Trophoblast cell (in vitro differentiated cells and primary cell): ENCODE data around the gene MACROD2.

ENCODE experiments used
- DNase-seq, 2 donors: peaks; one replicate each; pipeline ENCODE4 v3.0.0-alpha.2; 2016
- H2AFZ ChIP-seq: 2 replicates; pipeline ENCODE4 v1.6.1; 2013; ENCODE audit warnings: low read length, moderate library complexity, mild to moderate bottlenecking; ENCODE audit not compliant: insufficient read depth, poor library complexity
- H2AK5ac ChIP-seq: 2 replicates; pipeline ENCODE4 v1.6.1; 2013; ENCODE audit warnings: mild to moderate bottlenecking, low read length
- H2BK120ac ChIP-seq: 2 replicates; pipeline ENCODE4 v1.6.1; 2013; ENCODE audit warnings: low read length, mild to moderate bottlenecking, moderate library complexity; ENCODE audit not compliant: insufficient read depth, poor library complexity
- H2BK12ac ChIP-seq: 2 replicates; pipeline ENCODE4 v1.6.1; 2013; ENCODE audit warnings: mild to moderate bottlenecking, low read length, moderate library complexity
- H2BK5ac ChIP-seq: 2 replicates; pipeline ENCODE4 v1.6.1; 2013; ENCODE audit warnings: low read length, low read depth, moderate library complexity, mild to moderate bottlenecking; ENCODE audit not compliant: poor library complexity
- H3K14ac ChIP-seq: 2 replicates; pipeline ENCODE4 v1.6.1; 2013; ENCODE audit warnings: mild to moderate bottlenecking, low read length
- H3K18ac ChIP-seq: 2 replicates; pipeline ENCODE4 v1.6.1; 2013; ENCODE audit warnings: mild to moderate bottlenecking, low read length
- H3K23ac ChIP-seq: 2 replicates; pipeline ENCODE4 v1.6.1; 2013; ENCODE audit warnings: low read length
- H3K27ac ChIP-seq: 2 replicates; pipeline ENCODE4 v1.5.1; 2013; ENCODE audit warnings: low read depth, mild to moderate bottlenecking, inconsistent platforms, low read length, moderate library complexity
- H3K27me3 ChIP-seq: 2 replicates; pipeline ENCODE4 v1.6.1; 2013; ENCODE audit warnings: inconsistent platforms, mild to moderate bottlenecking, low read length, moderate library complexity; ENCODE audit not compliant: insufficient read depth
- H3K36me3 ChIP-seq, 2 experiments: 1 replicate in 1 of 2; 2 replicates in 1 of 2; pipeline ENCODE4 v1.6.1; 2013; ENCODE audit warnings: low read length in 2 of 2, mild to moderate bottlenecking in 2 of 2, moderate library complexity in 1 of 2; ENCODE audit not compliant: insufficient read depth in 2 of 2, control insufficient read depth in 1 of 2
- H3K4ac ChIP-seq: 2 replicates; pipeline ENCODE4 v1.6.1; 2013; ENCODE audit warnings: low read depth, mild to moderate bottlenecking, low read length, moderate library complexity
- H3K4me1 ChIP-seq, 2 experiments: 1 replicate in 1 of 2; 2 replicates in 1 of 2; pipeline ENCODE4 v1.6.1; 2013; ENCODE audit warnings: low read length in 2 of 2, mild to moderate bottlenecking in 2 of 2, moderate library complexity in 1 of 2; ENCODE audit not compliant: insufficient read depth in 2 of 2, control insufficient read depth in 1 of 2
- H3K4me2 ChIP-seq: 2 replicates; pipeline ENCODE4 v1.6.1; 2013; ENCODE audit warnings: inconsistent platforms, mild to moderate bottlenecking, low read length, moderate library complexity
- H3K4me3 ChIP-seq: 2 replicates; pipeline ENCODE4 v1.5.1; 2013; ENCODE audit warnings: mild to moderate bottlenecking, low read depth, low read length, inconsistent platforms
- H3K79me1 ChIP-seq: one replicate; pipeline ENCODE4 v1.6.1; 2013; ENCODE audit warnings: low read length
- H3K79me2 ChIP-seq: 2 replicates; pipeline ENCODE4 v1.6.1; 2013; ENCODE audit warnings: low read length, mild to moderate bottlenecking; ENCODE audit not compliant: control insufficient read depth, insufficient read depth, poor library complexity
- H3K9ac ChIP-seq: 2 replicates; pipeline ENCODE4 v1.6.1; 2013; ENCODE audit warnings: mild to moderate bottlenecking, low read length
- H3K9me3 ChIP-seq: 2 replicates; pipeline ENCODE4 v1.6.1; 2013; ENCODE audit warnings: low read depth, mild to moderate bottlenecking, control low read depth, inconsistent platforms, low read length; ENCODE audit not compliant: insufficient read depth
- H4K12ac ChIP-seq: 2 replicates; pipeline ENCODE4 v1.6.1; 2013; ENCODE audit warnings: low read depth, mild to moderate bottlenecking, low read length, moderate library complexity
- H4K8ac ChIP-seq: 2 replicates; pipeline ENCODE4 v1.6.1; 2013; ENCODE audit warnings: low read depth, mild to moderate bottlenecking, low read length, moderate library complexity
- H4K91ac ChIP-seq: one replicate; pipeline ENCODE4 v1.6.1; 2013; ENCODE audit warnings: low read depth, mild to moderate bottlenecking, low read length, moderate library complexity
- WGBS: extraction: QIAGEN DNeasy Blood & Tissue Kit; methylation state at CpG from one replicate; pipeline ENCODE4 v1.1.7; 2013; ENCODE audit warnings: missing lambda C conversion rate; ENCODE audit not compliant: insufficient read length, insufficient coverage; ENCODE audit errors: extremely low coverage; 5-methylcytosine and 5-hydroxymethylcytosine counted together

The MACROD2 gene

DNA sequence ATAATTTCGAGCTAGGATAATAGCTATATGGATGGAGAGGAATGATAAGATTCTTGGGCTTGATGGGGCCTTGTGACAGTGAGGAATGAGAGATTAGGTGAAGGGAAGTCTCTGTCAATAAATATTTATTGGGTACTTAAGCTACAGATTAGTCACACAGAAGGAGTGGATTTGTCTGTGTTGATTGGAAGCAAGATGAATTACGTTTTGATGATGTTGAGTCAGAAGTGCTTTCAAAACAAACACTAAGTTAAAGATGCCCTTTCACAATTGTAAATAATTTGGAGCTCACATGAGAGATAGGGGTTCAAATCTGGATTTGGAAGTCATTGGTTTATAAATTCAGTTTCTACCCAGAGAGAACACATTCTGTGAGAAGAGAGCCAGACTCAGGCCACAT, 1743.7 kb downstream of the MACROD2 start:
- Histone ChIP-seq H4K91ac (no peak overlapping the region), H3K4me1 (no peaks in the 10 kb centered on the region), H3K79me2 (no peaks in the 10 kb centered on the region), H4K8ac (no peak overlapping the region), H3K4me3 (no peak overlapping the region), H3K9me3 (no peaks in the 10 kb centered on the region), H2BK12ac (no peak overlapping the region), H2BK5ac (no peak overlapping the region), H3K18ac (no peak overlapping the region), H3K27ac (no peak overlapping the region), H3K4me2 (no peak overlapping the region), H3K23ac (no peak overlapping the region), H3K4ac (no peak overlapping the region), H3K79me1 (no peaks in the 10 kb centered on the region), H3K9ac (no peak overlapping the region), H3K36me3 (no peaks in the 10 kb centered on the region), H2AK5ac (no peak overlapping the region), H2BK120ac (no peak overlapping the region), H4K12ac (no peak overlapping the region), H3K27me3 (no peaks in the 10 kb centered on the region), H2AFZ (no peak overlapping the region), H3K14ac (no peak overlapping the region)
- no peak for DNase-seq
- no CpG with 5 or more reads among the region's 2 CpGs for WGBS

DNA sequence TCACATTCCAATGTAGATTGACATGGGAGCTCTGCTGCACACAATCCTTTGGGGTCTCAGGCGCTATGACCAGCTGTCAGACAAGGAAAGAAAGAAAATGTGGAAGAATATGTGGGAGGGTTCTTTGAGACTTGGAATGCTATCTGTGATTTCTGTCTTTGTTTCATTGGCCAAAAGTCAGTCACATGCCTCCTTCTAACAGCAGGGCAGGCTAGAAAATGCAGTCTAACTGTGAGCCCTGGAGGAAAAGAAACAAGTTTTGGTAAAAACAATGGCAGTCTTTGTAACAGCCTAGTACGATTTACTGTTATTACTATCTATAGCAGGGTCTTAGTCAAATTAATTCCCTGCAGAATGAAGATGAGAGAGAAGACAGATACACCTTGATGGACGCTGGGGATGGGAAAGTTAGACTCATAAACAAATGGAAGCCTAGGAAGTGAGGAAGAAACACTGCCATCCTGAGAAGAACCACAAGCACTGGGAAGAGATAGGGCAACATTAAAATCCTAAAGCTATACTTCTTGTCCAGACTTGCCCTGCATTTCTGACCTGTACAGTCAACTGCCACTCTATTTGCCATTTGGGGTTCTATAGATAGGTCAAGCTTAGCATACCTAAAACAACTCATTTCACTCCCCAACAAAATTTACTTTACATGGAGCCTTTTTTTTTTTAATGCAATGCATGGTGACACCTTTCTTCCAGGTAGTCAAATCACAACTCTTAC, 1744.9 kb downstream of the MACROD2 start:
- Histone ChIP-seq H3K36me3 (no peaks in the 10 kb centered on the region), H2BK5ac (no peak overlapping the region), H3K79me1 (no peaks in the 10 kb centered on the region), H3K23ac (no peak overlapping the region), H3K14ac (no peak overlapping the region), H3K9ac (no peak overlapping the region), H3K27ac (no peak overlapping the region), H2AFZ (no peak overlapping the region), H3K79me2 (no peaks in the 10 kb centered on the region), H4K12ac (no peak overlapping the region), H2AK5ac (no peak overlapping the region), H2BK12ac (no peak overlapping the region), H4K91ac (no peak overlapping the region), H2BK120ac (no peak overlapping the region), H3K27me3 (no peaks in the 10 kb centered on the region), H4K8ac (no peak overlapping the region), H3K4me3 (no peak overlapping the region), H3K4ac (no peak overlapping the region), H3K4me2 (no peak overlapping the region), H3K4me1 (no peaks in the 10 kb centered on the region), H3K18ac (no peak overlapping the region), H3K9me3 (no peaks in the 10 kb centered on the region)
- no CpG with 5 or more reads among the region's 3 CpGs for WGBS
- no peak for DNase-seq

DNA sequence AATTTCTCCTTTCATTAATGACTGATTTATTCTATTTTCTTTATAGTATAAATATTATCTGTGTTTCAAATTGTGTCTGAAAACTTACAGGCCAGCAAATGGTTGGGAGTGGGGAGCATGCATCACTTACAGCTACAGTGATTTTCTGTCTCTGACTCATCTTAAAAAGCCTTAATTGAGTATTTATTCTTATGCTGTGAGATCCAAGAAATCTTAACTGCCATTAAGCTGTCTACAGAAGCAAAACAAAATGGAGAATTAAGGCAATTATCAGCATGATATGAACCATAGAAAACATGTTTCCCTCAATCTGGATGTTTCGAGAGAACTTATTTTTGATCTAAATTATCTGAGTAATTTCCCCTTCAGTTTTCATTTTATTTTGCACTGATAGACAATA, 1746.8 kb downstream of the MACROD2 start:
- H2BK12ac ChIP-seq = no peak overlapping the region

DNA sequence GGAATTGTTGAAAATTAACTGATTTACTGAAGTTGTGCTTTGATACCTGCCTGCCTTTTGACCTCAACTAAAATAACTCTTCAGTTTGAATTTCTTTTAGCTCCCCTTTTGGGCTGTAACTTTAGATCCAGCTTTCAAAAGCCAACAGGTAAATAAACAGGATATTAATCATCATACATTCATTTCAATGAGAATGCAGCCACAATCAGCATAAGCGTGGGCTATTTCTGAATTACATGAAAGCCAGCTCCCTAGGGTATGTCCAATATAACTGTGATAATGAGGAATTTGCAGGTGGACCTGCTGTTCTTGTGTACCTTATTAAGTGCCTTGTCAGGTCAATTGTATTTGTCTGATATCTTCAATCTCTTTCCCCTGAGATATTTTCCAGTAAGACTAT, 1747.3 kb downstream of the MACROD2 start:
- no peak overlapping the region for H4K12ac ChIP-seq
- no peak overlapping the region for H2AFZ ChIP-seq
- H3K79me2 ChIP-seq = no peaks in the 10 kb centered on the region
- H3K18ac ChIP-seq = no peak overlapping the region
- H4K91ac ChIP-seq = no peak overlapping the region
- H3K79me1 ChIP-seq = no peaks in the 10 kb centered on the region
- no peak overlapping the region for H4K8ac ChIP-seq
- no peaks in the 10 kb centered on the region for H3K9me3 ChIP-seq
- H3K4me3 ChIP-seq = no peak overlapping the region
- no peak overlapping the region for H3K23ac ChIP-seq
- no peak overlapping the region for H2BK120ac ChIP-seq
- H3K36me3 ChIP-seq = no peaks in the 10 kb centered on the region
- no peak overlapping the region for H3K4ac ChIP-seq
- no peak overlapping the region for H2BK12ac ChIP-seq
- WGBS = no CpG with 5 or more reads among the region's 1 CpG
- H2AK5ac ChIP-seq = no peak overlapping the region
- no peaks in the 10 kb centered on the region for H3K4me1 ChIP-seq
- H3K27me3 ChIP-seq = no peaks in the 10 kb centered on the region
- no peak overlapping the region for H3K27ac ChIP-seq
- no peak overlapping the region for H3K14ac ChIP-seq
- H3K9ac ChIP-seq = no peak overlapping the region
- H3K4me2 ChIP-seq = no peak overlapping the region
- H2BK5ac ChIP-seq = no peak overlapping the region
- DNase-seq = no peak

More for the DNA sequence above, 1746.8 kb downstream of the MACROD2 start:
- Histone ChIP-seq H4K12ac (no peak overlapping the region), H3K27ac (no peak overlapping the region), H3K4me1 (no peaks in the 10 kb centered on the region), H3K23ac (no peak overlapping the region), H3K79me1 (no peaks in the 10 kb centered on the region), H2AK5ac (no peak overlapping the region), H3K9me3 (no peaks in the 10 kb centered on the region), H3K4ac (no peak overlapping the region), H3K36me3 (no peaks in the 10 kb centered on the region), H2BK120ac (no peak overlapping the region), H2AFZ (no peak overlapping the region), H3K4me2 (no peak overlapping the region), H2BK5ac (no peak overlapping the region), H4K8ac (no peak overlapping the region), H3K4me3 (no peak overlapping the region), H3K27me3 (no peaks in the 10 kb centered on the region), H4K91ac (no peak overlapping the region), H3K18ac (no peak overlapping the region), H3K14ac (no peak overlapping the region), H3K79me2 (no peaks in the 10 kb centered on the region), H3K9ac (no peak overlapping the region)
- no CpG with 5 or more reads among the region's 1 CpG for WGBS
- no peak for DNase-seq
